HG03045 (cell line): ENCODE results near the gene MPZL3.

Experiments used
- ATAC-seq: cut with Tn5 transposase; IDR thresholded peaks from one replicate; pipeline ENCODE4 v1.9.1; 2021; ENCODE audit warnings: mild to moderate bottlenecking, moderate library complexity; ENCODE audit not compliant: unreplicated experiment

Gene MPZL3

DNA sequence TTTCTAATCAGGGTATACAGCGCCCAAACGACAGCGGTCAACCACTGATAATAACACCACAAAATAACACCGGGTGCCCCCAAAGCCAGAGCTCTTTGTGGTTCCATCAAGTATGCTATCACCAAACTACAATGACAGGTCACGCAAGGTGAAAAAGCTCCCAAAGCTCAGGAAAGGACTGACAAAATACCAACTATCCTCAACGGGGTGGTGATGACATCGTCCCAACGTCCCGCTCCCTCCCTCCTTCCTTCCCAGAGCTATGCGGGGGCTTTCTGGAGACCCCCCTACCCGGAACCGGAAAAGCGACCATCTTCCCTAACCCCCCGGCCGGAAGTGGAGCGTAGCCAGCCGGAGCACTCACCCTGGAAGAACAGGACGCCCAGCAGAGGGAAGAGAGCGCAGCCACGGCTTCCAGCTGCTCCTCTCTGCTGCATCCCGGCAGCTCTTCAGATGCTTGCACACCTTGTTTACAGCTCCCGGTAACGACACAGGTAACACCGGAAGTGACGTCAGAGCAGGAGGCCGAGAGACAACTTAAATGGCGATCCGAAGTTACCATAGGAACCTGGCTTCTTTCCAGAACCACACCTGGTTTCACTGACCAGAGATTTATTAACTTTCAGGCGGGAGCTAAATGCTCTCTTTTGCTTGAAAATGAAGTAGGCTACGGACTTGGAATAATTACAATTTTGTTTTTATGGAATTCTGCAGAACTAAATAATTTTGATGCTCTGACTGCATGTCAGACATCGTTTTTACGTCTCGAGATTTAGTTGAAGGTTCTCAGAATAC, at the start of gene MPZL3:
MPZL3 (minus strand) TSS at position 508 of the 795 bp plus-strand sequence; CDS start at position 437, 71 bp downstream.
- ATAC-seq, result peak; percentile 86

- no peak for ATAC-seq
Observed at GRCh38 chr11:118301600-118302195, 49.5 kb upstream of the MPZL3 start.

DNA sequence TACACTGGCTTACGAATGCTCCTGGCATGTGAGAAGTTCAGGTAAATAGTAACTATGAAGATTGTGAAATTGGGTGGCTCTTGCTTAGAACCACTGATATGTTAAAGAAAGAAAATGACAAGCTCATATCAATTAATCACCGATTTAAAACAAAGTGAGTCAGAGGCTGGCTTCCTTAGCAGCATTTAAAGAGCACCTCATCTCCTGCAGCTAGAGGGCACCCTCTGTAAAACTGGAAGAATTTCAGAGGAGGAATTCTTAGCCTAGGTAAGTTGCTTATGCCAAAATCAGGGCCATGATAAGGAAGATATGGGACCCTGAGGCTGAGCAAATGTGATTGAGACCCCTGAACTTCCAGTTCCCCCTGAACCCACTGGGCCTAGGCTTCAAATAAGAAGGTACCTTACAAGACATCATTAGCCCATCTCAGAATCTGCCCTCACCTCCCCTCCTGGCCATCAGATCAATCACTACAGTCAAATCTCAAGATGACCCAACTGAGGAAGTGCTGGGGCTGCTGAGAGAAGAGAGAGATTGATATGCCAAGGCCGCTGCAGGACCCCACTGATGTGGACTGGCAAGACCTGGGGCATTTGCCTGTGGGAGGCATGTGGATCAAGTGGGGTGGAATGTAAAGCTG, 43.8 kb upstream of the MPZL3 start:
- no peak for ATAC-seq

GRCh38 chr11:118295199-118295598, 43.0 kb upstream of the MPZL3 start:
- no peak for ATAC-seq

GRCh38 chr11:118294053-118294452, 41.9 kb upstream of the MPZL3 start:
- no peak for ATAC-seq

DNA sequence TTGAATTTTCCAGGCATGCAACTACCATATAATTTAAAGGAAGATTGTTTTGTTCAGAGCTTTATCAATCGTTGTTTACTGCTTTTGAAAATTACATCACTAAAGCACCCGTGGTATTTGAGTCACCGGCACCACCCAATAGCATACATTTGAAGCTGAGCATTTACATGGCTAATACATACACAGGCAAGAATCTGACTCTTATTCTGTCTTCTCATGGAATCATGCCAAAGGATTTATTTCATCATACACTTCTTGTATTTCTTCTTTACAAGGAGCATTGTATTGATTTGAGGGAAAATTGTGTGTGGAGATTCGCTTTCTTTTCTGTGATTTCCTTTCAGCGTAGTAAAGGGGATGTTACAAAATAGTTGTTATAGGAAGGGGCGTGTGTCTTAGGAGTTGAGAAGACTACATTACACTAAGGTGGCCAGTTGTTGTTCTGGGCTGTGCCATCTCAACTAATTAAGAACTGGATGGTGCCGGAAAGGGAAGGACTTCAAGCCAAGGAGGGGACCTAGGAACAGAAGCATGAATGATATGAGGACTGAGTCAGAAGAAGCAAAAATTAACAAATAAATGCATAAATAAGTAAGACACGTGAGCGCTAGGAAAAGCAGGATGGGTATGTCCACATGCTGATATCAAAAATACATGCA, 39.4 kb upstream of the MPZL3 start:
- ATAC-seq, result no peak

DNA sequence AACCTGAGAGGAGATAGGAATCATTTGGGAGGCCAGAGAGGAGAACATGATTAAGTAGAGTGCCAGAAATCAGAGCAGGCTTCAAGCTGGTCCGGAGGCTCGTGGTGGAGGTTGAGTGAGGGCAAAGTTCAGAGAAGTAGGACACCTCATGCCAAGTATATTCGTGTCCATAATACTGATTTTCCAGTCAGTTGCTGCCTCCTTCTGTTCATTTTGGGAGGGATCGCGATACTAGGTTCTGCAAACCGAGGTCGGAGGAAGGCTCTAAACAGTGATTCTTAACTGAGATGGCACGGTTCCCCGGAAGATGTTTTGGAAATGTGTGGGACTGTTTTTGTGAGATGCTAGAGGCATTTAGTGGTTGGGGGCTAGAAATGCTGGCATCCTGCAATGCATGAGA, 38.8 kb upstream of the MPZL3 start:
- no peak for ATAC-seq

GRCh38 chr11:118289401-118289800, 37.2 kb upstream of the MPZL3 start:
- ATAC-seq, result no peak

DNA sequence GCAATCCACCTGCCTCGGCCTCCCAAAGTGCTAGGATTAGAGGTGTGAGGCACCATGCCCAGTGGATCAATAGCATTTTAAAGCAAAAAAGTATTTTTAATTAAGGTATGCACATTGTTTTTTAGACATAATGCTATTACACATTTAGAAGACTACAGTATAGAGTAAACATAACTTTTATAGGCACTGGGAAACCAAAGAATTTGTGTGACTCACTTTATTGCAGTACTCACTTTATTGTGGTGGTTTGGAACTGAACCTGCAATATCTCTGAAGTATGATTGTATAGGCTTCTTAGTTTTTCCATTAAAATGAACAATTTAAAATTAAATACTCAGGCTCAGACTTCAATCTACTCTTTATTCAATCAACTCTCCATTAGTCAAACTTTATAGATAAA, 34.8 kb upstream of the MPZL3 start:
- no peak for ATAC-seq

GRCh38 chr11:118286545-118286944, 34.4 kb upstream of the MPZL3 start:
- no peak for ATAC-seq

DNA sequence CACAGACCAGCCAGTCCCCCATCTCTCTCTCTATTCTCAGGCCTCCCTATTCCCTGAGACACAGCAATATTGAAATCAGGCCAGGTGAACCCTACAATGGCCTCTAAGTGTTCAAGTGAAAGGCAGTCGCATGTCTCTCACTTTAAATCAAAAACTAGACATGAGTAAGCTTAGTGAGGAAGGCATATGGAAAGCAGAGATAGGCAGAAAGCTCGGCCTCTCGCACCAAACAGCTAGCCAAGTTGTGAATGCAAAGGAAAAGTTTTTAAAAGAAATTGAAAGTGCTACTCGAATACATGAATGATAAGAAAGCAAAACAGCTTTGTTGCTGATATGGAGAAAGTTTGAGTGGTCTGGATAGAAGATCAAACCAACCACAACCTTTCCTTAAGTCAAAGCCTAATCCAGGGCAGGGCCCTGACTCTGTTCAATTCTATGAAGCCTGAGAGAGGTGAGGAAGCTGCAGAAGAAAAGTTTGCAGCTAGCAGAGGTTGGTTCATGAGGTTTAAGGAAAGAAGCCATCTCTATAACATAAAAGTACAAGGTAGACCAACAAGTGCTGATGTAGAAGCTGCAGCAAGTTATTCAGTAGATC, 31.7 kb upstream of the MPZL3 start:
- ATAC-seq, result no peak

DNA sequence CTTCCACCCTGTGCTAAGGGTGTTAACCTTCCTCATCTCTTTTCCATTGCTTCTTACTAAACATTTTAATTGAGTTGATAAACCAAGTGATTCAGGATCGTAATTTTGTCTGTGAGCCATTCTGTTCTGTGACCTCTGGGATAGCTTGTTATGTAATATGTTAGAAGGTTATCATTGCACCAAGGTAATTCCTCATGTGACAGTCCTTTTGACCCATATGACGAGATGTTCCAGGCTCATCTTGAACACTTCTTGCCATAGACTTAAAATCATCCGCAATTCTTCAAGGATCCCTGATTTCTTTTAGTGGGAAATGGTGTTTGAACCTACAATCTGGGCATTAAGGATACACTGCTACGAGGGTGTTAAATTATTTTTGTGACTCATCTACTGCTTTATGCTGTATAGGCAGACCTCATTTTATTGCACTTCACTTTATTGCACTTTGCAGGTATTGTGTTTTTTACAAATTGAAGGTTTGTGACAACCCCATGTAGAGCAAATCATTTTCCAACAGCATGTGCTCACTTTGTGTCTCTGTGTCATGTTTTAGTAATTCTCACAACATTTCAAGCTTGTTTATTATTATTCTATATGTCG, 31.0 kb upstream of the MPZL3 start:
- ATAC-seq, result no peak

GRCh38 chr11:118282606-118283005, 30.4 kb upstream of the MPZL3 start:
- ATAC-seq, result no peak

DNA sequence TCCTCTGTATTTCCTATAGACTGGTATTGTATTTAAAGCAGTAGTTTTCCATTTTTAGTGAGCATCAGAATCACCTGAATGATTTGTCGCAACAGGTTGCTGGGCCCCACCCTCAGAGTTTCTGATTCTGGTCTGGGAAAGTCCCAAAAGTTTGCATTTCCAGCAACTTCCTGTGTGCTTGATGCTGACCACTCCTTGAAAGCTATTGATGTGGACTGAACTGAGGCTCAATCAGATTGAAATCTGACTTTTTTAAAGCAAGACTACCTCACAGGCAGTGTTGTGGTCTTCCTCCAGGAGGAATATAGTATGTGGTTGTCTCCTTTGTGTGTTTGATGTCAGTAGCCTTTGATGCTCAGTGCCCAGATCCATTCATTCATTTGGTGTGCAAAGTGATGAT, 29.1 kb upstream of the MPZL3 start:
- ATAC-seq, result no peak

DNA sequence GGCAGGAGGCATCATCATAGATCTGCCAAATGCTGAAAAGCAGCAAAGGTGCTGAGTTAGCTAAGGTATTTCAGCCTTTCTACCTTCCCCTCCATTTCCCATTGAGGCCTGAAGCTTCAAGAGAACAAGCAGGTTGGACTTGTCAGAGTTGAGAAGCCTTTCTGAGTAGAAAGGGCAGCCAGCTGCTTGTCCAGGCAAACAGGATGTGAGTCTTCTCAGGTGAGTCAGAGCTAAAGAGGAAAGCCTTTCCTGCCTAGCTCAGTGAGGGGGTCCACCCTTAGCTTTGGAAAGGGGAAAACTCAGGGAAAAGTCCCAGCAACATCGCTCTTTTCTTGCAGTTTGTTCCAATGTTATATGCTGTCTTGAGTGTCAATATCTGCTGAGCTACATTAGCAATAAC, 25.1 kb upstream of the MPZL3 start:
- no peak for ATAC-seq

- ATAC-seq, result no peak
Observed at GRCh38 chr11:118276422-118276821, 24.3 kb upstream of the MPZL3 start.

GRCh38 chr11:118275176-118275575, 23.0 kb upstream of the MPZL3 start:
- no peak for ATAC-seq

DNA sequence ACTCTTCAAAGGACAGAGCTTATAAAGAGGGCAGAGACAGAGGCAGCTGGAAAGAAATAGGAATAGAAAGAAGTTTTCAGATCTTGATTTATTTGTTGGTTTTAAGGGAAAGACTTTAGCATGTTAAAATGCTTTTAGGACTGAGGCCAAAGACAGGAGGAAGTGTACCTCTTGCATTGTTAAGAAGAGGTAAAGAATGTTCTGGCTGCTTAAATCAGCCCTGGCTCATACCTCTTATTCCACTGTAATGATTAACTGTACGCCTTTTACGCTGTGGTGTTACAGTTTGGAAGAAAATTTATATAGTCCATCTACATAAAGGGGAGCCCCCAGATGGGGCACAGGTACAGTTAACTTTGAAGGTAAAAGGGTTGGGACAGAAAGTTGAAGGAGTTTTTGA, 22.0 kb upstream of the MPZL3 start:
- no peak for ATAC-seq

DNA sequence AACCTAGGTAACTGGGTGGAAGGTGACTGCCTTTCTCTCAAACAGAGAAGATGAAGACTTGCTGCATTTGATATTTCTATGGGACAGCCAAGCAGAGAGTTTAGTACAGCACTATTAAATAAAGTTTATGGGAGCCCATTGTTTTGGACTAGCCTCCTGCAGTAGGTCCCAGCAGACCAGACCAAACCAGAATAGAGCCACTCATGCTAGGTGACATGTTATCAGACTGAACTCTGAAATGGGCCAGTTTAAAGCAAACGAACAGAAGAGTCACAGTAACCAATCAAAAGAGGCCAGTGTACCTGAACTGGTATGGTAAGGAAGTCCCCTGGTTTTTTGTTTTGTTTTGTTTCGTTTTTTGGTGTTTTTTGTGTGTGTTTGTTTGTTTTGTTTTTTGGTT, 19.8 kb upstream of the MPZL3 start:
- no peak for ATAC-seq

- no peak for ATAC-seq
Observed at GRCh38 chr11:118267486-118267885, 15.3 kb upstream of the MPZL3 start.

DNA sequence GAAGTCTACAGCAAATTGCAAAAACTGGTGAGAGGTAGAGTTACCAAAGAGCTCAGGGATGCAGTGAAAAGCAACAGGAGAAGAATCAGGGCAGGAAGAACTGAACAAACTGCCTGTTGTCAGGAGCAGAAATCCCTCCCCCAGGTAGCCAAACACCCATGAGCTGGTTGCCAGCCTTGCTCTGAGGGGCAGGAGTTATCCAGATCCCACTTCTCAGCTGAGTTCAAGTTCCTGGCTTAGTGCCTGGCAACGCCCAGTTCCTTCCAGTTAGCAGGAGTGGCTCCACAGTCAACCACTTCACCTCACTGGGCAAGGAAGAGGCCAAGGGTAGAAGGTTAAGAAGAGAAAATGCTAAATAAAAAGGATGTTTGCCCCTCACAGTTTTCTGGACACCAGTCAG, 13.8 kb upstream of the MPZL3 start:
- no peak for ATAC-seq
